HG03060 (cell line): Measurements from ENCODE around the gene BRD7.

ENCODE experiments used
- ATAC-seq: cut with Tn5 transposase; IDR thresholded peaks from one replicate; pipeline ENCODE4 v1.9.1; 2021; ENCODE audit warnings: low read depth, moderate number of reproducible peaks; ENCODE audit not compliant: unreplicated experiment

The BRD7 gene

GRCh38 chr16:50305441-50306061 lies 63.2 kb downstream of the BRD7 start:
- no peak for ATAC-seq

GRCh38 chr16:50304467-50305440 lies 64.0 kb downstream of the BRD7 start:
- ATAC-seq, result no peak

- no peak for ATAC-seq
Measured at GRCh38 chr16:50303605-50304466, 65.0 kb downstream of the BRD7 start.

GRCh38 chr16:50303041-50303604 lies 65.7 kb downstream of the BRD7 start:
- ATAC-seq, result no peak

DNA sequence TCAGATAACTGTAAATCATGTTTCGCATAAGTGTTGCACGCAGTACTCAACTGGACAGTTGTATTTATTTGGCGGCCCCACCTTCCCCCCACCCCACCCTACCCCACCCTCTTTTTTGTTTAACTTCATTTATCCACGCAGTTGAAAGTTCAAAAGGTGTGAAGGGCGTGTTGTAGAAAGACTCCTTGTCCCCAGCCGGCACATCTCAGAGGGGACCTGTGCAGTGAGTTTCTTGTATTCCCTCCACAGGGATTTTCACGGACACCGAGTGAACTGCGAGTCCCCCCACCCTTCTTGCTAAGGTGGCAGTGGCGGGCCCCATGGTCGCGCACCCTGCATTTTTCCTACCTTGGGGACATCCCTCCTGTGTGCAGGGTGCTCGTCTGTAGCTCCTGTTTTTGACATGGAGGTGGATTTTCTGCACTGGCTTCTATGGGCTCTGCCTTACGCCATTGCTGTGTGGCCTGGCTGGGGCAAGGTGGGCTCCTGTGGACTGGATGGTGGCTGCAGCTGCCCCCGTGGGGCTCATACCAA lies 66.2 kb downstream of the BRD7 start:
- ATAC-seq, result no peak

- no peak for ATAC-seq
Measured at GRCh38 chr16:50301626-50302471, 66.9 kb downstream of the BRD7 start.

- ATAC-seq, result no peak
Measured at GRCh38 chr16:50300942-50301625, 67.7 kb downstream of the BRD7 start.

DNA sequence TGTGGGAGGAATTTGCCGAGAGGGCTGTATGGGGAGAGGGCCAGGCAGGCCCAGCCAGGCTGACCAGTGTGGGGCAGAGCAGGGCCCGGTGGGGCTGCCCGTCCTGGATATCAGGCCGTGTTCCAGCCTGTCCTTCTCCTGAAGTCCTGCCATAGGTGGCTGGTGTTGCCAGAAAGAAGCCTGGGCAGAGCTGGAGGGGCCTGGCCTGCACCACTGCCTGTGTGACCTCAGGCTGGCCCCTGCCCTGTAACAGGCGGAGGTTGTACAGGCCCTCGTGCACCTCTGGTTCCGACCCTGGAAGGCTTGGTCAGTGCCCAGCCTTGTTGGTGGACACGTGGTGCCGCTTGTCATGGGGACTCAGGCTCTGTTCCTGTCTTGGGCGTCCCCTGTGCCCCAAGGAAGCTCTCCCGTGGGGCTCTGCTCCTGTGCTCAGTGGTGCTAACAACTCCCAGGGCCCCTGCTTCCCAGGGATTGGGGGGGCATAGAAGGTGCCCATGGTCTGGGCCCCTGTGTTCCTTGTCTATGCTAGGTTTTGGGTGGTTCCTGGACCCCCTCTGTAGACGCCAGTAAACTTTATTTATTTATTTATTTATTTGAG lies 69.2 kb downstream of the BRD7 start:
- no peak for ATAC-seq

- ATAC-seq, result no peak
Measured at GRCh38 chr16:50298591-50299507, 69.9 kb downstream of the BRD7 start.

GRCh38 chr16:50298075-50298460 lies 70.7 kb downstream of the BRD7 start:
- ATAC-seq, result no peak

DNA sequence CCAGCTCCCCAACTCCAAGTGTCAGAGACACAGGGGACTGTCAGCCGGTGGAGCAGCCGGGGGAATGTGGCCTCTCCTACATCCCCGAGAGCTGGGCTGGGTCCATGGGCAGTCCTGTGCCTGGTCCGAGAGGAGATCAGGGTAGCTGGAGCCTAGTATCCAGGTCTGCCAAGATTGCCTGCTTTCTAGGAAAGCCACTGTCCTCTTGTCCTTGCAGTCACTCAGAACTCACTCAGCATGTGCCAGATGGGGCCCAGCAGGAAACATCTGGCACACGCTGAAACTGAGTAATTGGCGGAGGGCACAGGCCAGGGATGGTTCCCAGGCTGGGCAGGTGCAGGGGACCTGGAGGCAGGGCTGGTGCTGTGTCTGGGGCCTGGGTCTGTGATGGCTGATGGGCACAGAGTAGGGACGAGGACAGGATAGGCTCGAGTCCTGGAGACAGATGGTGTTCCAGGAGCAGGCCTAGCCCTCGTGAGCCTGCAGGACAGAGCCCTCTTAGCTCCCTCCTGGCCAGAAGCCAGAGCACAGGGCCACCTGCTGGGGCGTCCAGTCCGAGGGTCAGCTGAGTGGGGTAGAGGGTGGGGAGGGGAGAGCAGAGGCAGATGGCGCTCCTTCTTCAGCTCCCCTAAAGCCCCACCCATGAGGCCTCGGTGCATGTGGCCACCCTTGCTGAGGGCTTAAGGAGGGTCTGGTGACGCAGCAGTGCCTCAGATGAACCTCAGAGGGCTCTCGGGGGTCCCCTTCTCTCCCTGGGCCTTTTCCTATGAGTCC lies 71.3 kb downstream of the BRD7 start:
- no peak for ATAC-seq

DNA sequence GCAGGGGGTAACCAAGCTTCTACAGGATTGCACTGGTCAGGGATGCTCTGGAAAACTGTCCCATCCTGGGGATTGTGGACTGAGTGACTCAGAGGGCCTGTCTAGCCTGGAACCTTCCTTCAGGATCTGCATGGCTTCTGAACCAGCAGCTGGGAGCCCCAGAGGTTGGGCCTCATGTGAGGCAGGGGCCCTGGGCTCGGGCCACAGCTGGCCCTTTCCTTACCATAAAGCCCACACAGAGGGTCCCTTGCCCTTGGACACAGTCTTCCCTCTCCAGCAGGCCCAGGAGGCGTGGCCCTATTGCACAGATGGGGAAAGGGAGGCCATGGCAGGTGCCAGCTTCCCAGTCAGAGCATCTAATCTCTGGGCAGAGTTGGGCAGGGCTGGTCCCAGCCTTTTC lies 72.0 kb downstream of the BRD7 start:
- ATAC-seq, result no peak

GRCh38 chr16:50295541-50296132 lies 73.2 kb downstream of the BRD7 start:
- no peak for ATAC-seq

DNA sequence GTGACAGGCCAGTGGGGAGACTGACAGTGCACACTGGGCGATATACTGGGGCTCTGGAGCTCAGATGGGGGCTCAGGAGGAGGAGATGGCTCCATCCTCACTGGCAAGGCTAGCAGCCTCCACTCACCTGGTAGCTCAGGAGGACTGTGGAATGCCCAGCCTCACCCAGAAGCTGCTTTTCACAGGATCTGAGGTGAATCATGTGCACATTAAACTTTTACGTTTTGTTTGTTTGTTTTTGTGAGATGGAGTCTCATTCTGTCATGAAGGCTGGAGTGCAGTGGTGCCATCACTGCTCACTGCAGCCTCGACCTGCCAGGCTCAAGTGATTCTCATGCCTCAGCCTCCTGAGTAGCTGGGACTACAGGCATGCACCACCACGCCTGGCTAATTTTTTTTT lies 73.8 kb downstream of the BRD7 start:
- ATAC-seq, result no peak

- no peak for ATAC-seq
Measured at GRCh38 chr16:50293994-50294855, 74.6 kb downstream of the BRD7 start.
